Spleen (tissue), 11 donors: ENCODE data around the gene SDK2. TPM values are rescaled to one million over a fixed set of nuclear protein-coding genes. Genes with fewer than 3 reads are reported as not detected.

Experiments used
- DNase-seq: peaks from one replicate; pipeline ENCODE4 v3.0.0-alpha.2; 2020
- H3K27ac ChIP-seq, 8 donors: fragments of 200-600 bp; sonication (generic) in 7 of 8; 1 replicate in 4 of 8; 2 replicates in 4 of 8; pipeline versions ENCODE4 v1.5.0 to v1.8.0; 2016 to 2021; ENCODE audit warnings: inconsistent platforms in 4 of 8, mild to moderate bottlenecking in 4 of 8, moderate library complexity in 1 of 8
- H3K27me3 ChIP-seq, 7 donors: fragments of 200-600 bp; sonication (generic) in 6 of 7; replicated peaks in 1 of 7; 1 replicate in 4 of 7; 2 replicates in 3 of 7; pipeline versions ENCODE4 v1.5.0 to v1.8.0; 2016 to 2021; ENCODE audit warnings: inconsistent platforms in 3 of 7, mild to moderate bottlenecking in 1 of 7
- H3K36me3 ChIP-seq, 6 donors: fragments of 200-600 bp; sonication (generic) in 5 of 6; 1 replicate in 4 of 6; 2 replicates in 2 of 6; pipeline versions ENCODE4 v1.5.0 to v1.8.0; 2016 to 2021; ENCODE audit warnings: inconsistent platforms in 2 of 6
- H3K4me1 ChIP-seq, 6 donors: fragments of 200-600 bp; sonication (generic) in 5 of 6; 1 replicate in 3 of 6; 2 replicates in 3 of 6; pipeline versions ENCODE4 v1.5.0 to v1.8.0; 2016 to 2021; ENCODE audit warnings: inconsistent platforms in 3 of 6
- H3K4me3 ChIP-seq, 8 donors: fragments of 200-600 bp; sonication (generic) in 7 of 8; 1 replicate in 4 of 8; 2 replicates in 4 of 8; pipeline versions ENCODE4 v1.5.0 to v1.8.0; 2016 to 2021; ENCODE audit warnings: inconsistent platforms in 4 of 8, mild to moderate bottlenecking in 4 of 8, moderate library complexity in 2 of 8
- H3K9me3 ChIP-seq, 8 donors: fragments of 200-600 bp; sonication (generic) in 7 of 8; 1 replicate in 4 of 8; 2 replicates in 4 of 8; pipeline versions ENCODE4 v1.5.0 to v1.8.0; 2016 to 2021; ENCODE audit warnings: inconsistent platforms in 4 of 8
- POLR2A ChIP-seq, 3 donors: fragments of 450-650 bp; IDR thresholded peaks; one replicate each; pipeline ENCODE4 v1.5.1; 2017; ENCODE audit warnings: antibody characterized with exemption in 3 of 3, mild to moderate bottlenecking in 1 of 3
- POLR2AphosphoS5 ChIP-seq, 3 donors: sonication (generic); formaldehyde crosslinking; IDR thresholded peaks; one replicate each; pipeline ENCODE4 v1.5.1; 2017; ENCODE audit warnings: antibody characterized with exemption in 3 of 3
- WGBS, 5 donors: extraction: QIAGEN DNeasy Blood & Tissue Kit in 3 of 5; methylation state at CpG; one replicate each; pipeline versions ENCODE4 v1.1.5 to v1.1.7; 2013 to 2018; 5-methylcytosine and 5-hydroxymethylcytosine counted together
- intact Hi-C: fragments of 100-400 bp; cut with DNase I; formaldehyde crosslinking; loops from one replicate; pipeline ENCODE4 v1.15.0; 2023; ENCODE audit warnings: low total_unique reads
- polyA plus RNA-seq, 3 donors: library from polyadenylated mRNA; stranded (reverse); fragments of 200-250 nt; gene quantifications; one replicate each; pipeline ENCODE4 v1.2.1, GENCODE V29; 2013
- total RNA-seq, 7 donors: library from RNA; depleted of rRNA in 3 of 7; stranded (reverse); fragments of >200 nt in 3 of 7; fragmentation: NEBNext Ultra II Directional in 4 of 7; extraction: Animal tissue kit (Norgen Biotek cat#: 25700) in 4 of 7; gene quantifications; one replicate each; pipeline versions ENCODE4 v1.1.0 to v1.2.1, GENCODE V29; 2016 to 2021
- TF ChIP-seq, protein P1 (sequence below), 11 experiments: fragments of 200-600 bp in 7 of 11; fragments of 450-650 bp in 4 of 11; sonication (generic) in 4 of 11; IDR thresholded peaks in 8 of 11; conservative IDR thresholded peaks in 3 of 11; 1 replicate in 7 of 11; 2 replicates in 4 of 11; pipeline versions ENCODE4 v1.4.0 to v1.8.0; 2016 to 2021; ENCODE audit warnings: antibody characterized with exemption in 11 of 11, inconsistent platforms in 4 of 11, mild to moderate bottlenecking in 1 of 11
- donor health status: healthy with polysubstance abuse.
- donor health status: DM: no; HTN: no; CAD: no; lungs with moderate emphysema.
- donor health status: DM: no; HTN: no; CAD: no.
- donor health status: Bipolar disorder and iron deficiency.
- donor health status: healthy.
- donor health status: DM: no; HTN: no; CAD: no.
- donor health status: DM: yes; HTN: yes; CAD: no.

SDK2 gene
- total and polyA plus RNA-seq, 10 donors, result 0.86 to 16.5 (median 9.7) TPM

DNA sequence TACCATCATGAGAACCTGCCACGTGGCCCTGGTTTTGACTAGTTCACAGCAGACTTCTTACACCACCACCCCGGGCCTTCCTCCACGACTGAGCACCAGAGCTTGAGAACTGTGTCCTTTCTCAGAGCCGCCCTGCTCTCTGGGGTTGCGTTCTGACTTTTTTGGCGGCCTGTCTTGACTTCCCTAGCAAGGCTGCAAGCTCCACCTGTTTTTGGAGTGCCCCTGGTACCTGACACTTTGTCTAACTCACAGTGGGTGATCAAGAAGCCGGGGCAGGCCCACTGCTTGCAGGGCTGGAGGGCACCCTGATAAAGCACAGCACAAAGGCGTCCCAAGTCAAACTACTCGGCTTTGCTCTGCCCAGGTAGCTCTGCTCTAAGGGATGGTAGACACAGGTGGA, 154.3 kb downstream of the SDK2 start:
- intact Hi-C loops, result no loop called here
- peaks cover 0 to 11% (median 6%) of the 10 kb centered on the region in 8 donors for H3K9me3 ChIP-seq
- DNase-seq, result peak; percentile 56

GRCh38 chr17:73489333-73489732, 154.9 kb downstream of the SDK2 start:
- peaks cover 0 to 8% (median 0%) of the 10 kb centered on the region in 6 donors for H3K4me1 ChIP-seq
- H3K36me3 ChIP-seq, result no peaks in the 10 kb centered on the region
- 76 to 85% (median 80%) methylated on average over 7 of the region's 7 CpGs for WGBS, 5 donors
- H3K9me3 ChIP-seq, result peaks cover 0 to 16% (median 9%) of the 10 kb centered on the region in 8 donors
- no peaks in the 10 kb centered on the region for H3K27me3 ChIP-seq
- H3K4me3 ChIP-seq, result no peak overlapping the region
- DNase-seq, result peak; percentile 44
- intact Hi-C loops, result no loop called here
- no peak overlapping the region for H3K27ac ChIP-seq
- TF ChIP-seq, protein P1, sequence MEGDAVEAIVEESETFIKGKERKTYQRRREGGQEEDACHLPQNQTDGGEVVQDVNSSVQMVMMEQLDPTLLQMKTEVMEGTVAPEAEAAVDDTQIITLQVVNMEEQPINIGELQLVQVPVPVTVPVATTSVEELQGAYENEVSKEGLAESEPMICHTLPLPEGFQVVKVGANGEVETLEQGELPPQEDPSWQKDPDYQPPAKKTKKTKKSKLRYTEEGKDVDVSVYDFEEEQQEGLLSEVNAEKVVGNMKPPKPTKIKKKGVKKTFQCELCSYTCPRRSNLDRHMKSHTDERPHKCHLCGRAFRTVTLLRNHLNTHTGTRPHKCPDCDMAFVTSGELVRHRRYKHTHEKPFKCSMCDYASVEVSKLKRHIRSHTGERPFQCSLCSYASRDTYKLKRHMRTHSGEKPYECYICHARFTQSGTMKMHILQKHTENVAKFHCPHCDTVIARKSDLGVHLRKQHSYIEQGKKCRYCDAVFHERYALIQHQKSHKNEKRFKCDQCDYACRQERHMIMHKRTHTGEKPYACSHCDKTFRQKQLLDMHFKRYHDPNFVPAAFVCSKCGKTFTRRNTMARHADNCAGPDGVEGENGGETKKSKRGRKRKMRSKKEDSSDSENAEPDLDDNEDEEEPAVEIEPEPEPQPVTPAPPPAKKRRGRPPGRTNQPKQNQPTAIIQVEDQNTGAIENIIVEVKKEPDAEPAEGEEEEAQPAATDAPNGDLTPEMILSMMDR (IDR thresholded peaks at IDR 0.05 in 8 of 11, conservative IDR thresholded peaks at IDR 0.05 in 3 of 11), result no peak
- TF ChIP-seq POLR2AphosphoS5 (IDR thresholded peaks at IDR 0.05) (no peak), POLR2A (IDR thresholded peaks at IDR 0.05) (no peak)

More for the DNA sequence above, 154.3 kb downstream of the SDK2 start:
- peaks cover 0 to 8% (median 0%) of the 10 kb centered on the region in 6 donors for H3K4me1 ChIP-seq
- no peaks in the 10 kb centered on the region for H3K27me3 ChIP-seq
- H3K4me3 ChIP-seq, result no peak overlapping the region
- H3K27ac ChIP-seq, result no peak overlapping the region
- TF ChIP-seq, protein P1 (IDR thresholded peaks at IDR 0.05 in 8 of 11, conservative IDR thresholded peaks at IDR 0.05 in 3 of 11), result no peak
- TF ChIP-seq POLR2AphosphoS5 (IDR thresholded peaks at IDR 0.05) (no peak), POLR2A (IDR thresholded peaks at IDR 0.05) (no peak)
- no peaks in the 10 kb centered on the region for H3K36me3 ChIP-seq
- WGBS, 5 donors, result 85 to 90% (median 89%) methylated on average over 8 to 9 of the region's 9 CpGs

- peaks cover 0 to 16% (median 9%) of the 10 kb centered on the region in 8 donors for H3K9me3 ChIP-seq
- intact Hi-C loops, result no loop called here
- peak; percentile 47 for DNase-seq
- 80 to 92% (median 91%) methylated on average over 6 of the region's 6 CpGs for WGBS, 5 donors
- no peaks in the 10 kb centered on the region for H3K36me3 ChIP-seq
- TF ChIP-seq, protein P1 (IDR thresholded peaks at IDR 0.05 in 8 of 11, conservative IDR thresholded peaks at IDR 0.05 in 3 of 11), result no peak
- TF ChIP-seq POLR2A (IDR thresholded peaks at IDR 0.05), result no peak
- TF ChIP-seq POLR2AphosphoS5 (IDR thresholded peaks at IDR 0.05), result no peak
- peaks cover 0 to 9% (median 3%) of the 10 kb centered on the region in 6 donors for H3K4me1 ChIP-seq
- no peak overlapping the region for H3K27ac ChIP-seq
- H3K4me3 ChIP-seq, result no peak overlapping the region
- peaks cover 0 to 6% (median 0%) of the 10 kb centered on the region in 7 donors for H3K27me3 ChIP-seq
Observed at GRCh38 chr17:73485130-73485529, 159.1 kb downstream of the SDK2 start.

- intact Hi-C loops, result no loop called here
- WGBS, 5 donors, result 85 to 94% (median 90%) methylated on average over 10 of the region's 10 CpGs
- Histone ChIP-seq H3K4me3 (no peak overlapping the region), H3K27ac (no peak overlapping the region), H3K4me1 (peaks cover 0 to 9% (median 3%) of the 10 kb centered on the region in 6 donors), H3K9me3 (peaks cover 0 to 16% (median 9%) of the 10 kb centered on the region in 8 donors), H3K36me3 (no peaks in the 10 kb centered on the region), H3K27me3 (peaks cover 0 to 6% (median 0%) of the 10 kb centered on the region in 7 donors)
- no peak for TF ChIP-seq POLR2A (IDR thresholded peaks at IDR 0.05)
- TF ChIP-seq, protein P1 (IDR thresholded peaks at IDR 0.05 in 8 of 11, conservative IDR thresholded peaks at IDR 0.05 in 3 of 11), result no peak
- no peak for TF ChIP-seq POLR2AphosphoS5 (IDR thresholded peaks at IDR 0.05)
- DNase-seq, result peak; percentile 61
Observed at GRCh38 chr17:73482894-73483293, 161.4 kb downstream of the SDK2 start.
